NCI-H2196 (cell line): ENCODE data around the gene WSB2.

Experiments used
- DNase-seq: peaks from one replicate; lab custom pipeline; 2025; ENCODE audit not compliant: unreplicated experiment; lab: John Stamatoyannopoulos, UW

WSB2 gene

GRCh38 chr12:118061873-118062843 is 1.2 kb upstream of the WSB2 start:
- peak; percentile 25 for DNase-seq

GRCh38 chr12:118060301-118061010 is 523 bp downstream of the WSB2 start:
- peak; percentile 18 for DNase-seq

- no peak for DNase-seq
These were observed 1.4 kb downstream of the WSB2 start for GRCh38 chr12:118059341-118060191.

- no peak for DNase-seq
These were observed 2.1 kb downstream of the WSB2 start for GRCh38 chr12:118058881-118059280.

- no peak for DNase-seq
These were observed 2.8 kb downstream of the WSB2 start for GRCh38 chr12:118058227-118058626.

GRCh38 chr12:118055865-118056773 is 4.9 kb downstream of the WSB2 start:
- peak; percentile 29 for DNase-seq

GRCh38 chr12:118055144-118055557 is 5.8 kb downstream of the WSB2 start:
- peak; percentile 35 for DNase-seq

GRCh38 chr12:118053071-118053985 is 7.7 kb downstream of the WSB2 start:
- no peak for DNase-seq

GRCh38 chr12:118052324-118053070 is 8.5 kb downstream of the WSB2 start:
- peak; percentile 64 for DNase-seq

GRCh38 chr12:118050972-118051910 is 9.7 kb downstream of the WSB2 start:
- DNase-seq = no peak

GRCh38 chr12:118046430-118046829 is 14.5 kb downstream of the WSB2 start:
- no peak for DNase-seq

GRCh38 chr12:118044577-118044976 is 16.4 kb downstream of the WSB2 start:
- DNase-seq = no peak

- no peak for DNase-seq
These were observed 16.9 kb downstream of the WSB2 start for GRCh38 chr12:118044075-118044474.

- DNase-seq = no peak
These were observed 18.9 kb downstream of the WSB2 start for GRCh38 chr12:118042091-118042490.

- peak; percentile 22 for DNase-seq
These were observed 22.8 kb downstream of the WSB2 start for GRCh38 chr12:118038137-118038536.

GRCh38 chr12:118036672-118037411 is 24.1 kb downstream of the WSB2 start:
- DNase-seq = no peak
